Muscle layer of colon (tissue), 2 donors: ENCODE data around the gene TCIRG1.
"Not testable (repeated sequence)": the region's sequence is repeated elsewhere in the genome, so short reads cannot be mapped to it uniquely, and the experiment has no call there.

ENCODE experiments used
- H3K27ac ChIP-seq: one replicate; pipeline ENCODE4 v1.7.0; 2013; ENCODE audit warnings: low read depth, mild to moderate bottlenecking, low read length, moderate library complexity
- H3K27me3 ChIP-seq, 2 donors: one replicate each; pipeline ENCODE4 v1.7.0; 2013; ENCODE audit warnings: low read length in 2 of 2, mild to moderate bottlenecking in 2 of 2; ENCODE audit not compliant: insufficient read depth in 2 of 2, control insufficient read depth in 1 of 2
- H3K36me3 ChIP-seq: one replicate; pipeline ENCODE4 v1.7.0; 2013; ENCODE audit warnings: mild to moderate bottlenecking, low read length; ENCODE audit not compliant: insufficient read depth
- H3K4me1 ChIP-seq: one replicate; pipeline ENCODE4 v1.7.0; 2013; ENCODE audit warnings: mild to moderate bottlenecking, low read length; ENCODE audit not compliant: insufficient read depth
- H3K4me3 ChIP-seq, 2 donors: one replicate each; pipeline ENCODE4 v1.7.0; 2013; ENCODE audit warnings: low read length in 2 of 2, low read depth in 1 of 2, mild to moderate bottlenecking in 1 of 2, moderate library complexity in 1 of 2
- H3K9ac ChIP-seq: one replicate; pipeline ENCODE4 v1.7.0; 2013; ENCODE audit warnings: low read length
- H3K9me3 ChIP-seq: one replicate; pipeline ENCODE4 v1.7.0; 2013; ENCODE audit warnings: mild to moderate bottlenecking, low read length
- donor health status: abdominal sarcoma.
- donor health status: Adenocarcinoma of cecum.

TCIRG1 gene

GRCh38 chr11:68092946-68093345, 54.1 kb downstream of the TCIRG1 start:
- not testable (repeated sequence) for H3K27me3 ChIP-seq, H3K4me3 ChIP-seq, H3K27ac ChIP-seq, H3K36me3 ChIP-seq, H3K9me3 ChIP-seq, H3K4me1 ChIP-seq, H3K9ac ChIP-seq

GRCh38 chr11:68093565-68093964, 54.7 kb downstream of the TCIRG1 start:
- Histone ChIP-seq H3K9ac (no peak overlapping the region), H3K4me3 (no peak overlapping the region), H3K4me1 (no peaks in the 10 kb centered on the region), H3K36me3 (no peaks in the 10 kb centered on the region), H3K27ac (no peak overlapping the region), H3K27me3 (no peaks in the 10 kb centered on the region), H3K9me3 (no peaks in the 10 kb centered on the region)

DNA sequence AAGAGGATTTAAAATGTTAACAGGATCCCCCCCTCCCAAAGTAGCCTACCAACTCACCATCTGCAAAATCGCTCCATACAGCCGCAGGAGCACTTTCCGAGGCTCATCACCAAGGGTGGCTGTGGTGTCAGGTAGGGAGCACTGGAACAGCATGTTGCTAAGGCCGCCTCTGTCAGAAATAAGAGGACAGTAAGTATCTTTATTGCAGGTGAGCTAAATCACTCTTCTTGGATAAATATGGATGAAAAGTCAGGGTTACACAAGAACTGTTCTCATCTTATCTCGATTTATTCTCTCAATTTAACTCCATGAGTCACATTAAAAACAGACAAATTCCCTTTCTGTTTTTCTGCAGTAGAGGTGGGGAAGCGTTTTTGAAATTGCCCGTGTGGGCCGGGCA, 58.1 kb downstream of the TCIRG1 start:
- Histone ChIP-seq H3K36me3 (no peaks in the 10 kb centered on the region), H3K27me3 (no peaks in the 10 kb centered on the region), H3K9ac (no peak overlapping the region), H3K9me3 (no peaks in the 10 kb centered on the region), H3K27ac (no peak overlapping the region), H3K4me3 (no peak overlapping the region), H3K4me1 (no peaks in the 10 kb centered on the region)

DNA sequence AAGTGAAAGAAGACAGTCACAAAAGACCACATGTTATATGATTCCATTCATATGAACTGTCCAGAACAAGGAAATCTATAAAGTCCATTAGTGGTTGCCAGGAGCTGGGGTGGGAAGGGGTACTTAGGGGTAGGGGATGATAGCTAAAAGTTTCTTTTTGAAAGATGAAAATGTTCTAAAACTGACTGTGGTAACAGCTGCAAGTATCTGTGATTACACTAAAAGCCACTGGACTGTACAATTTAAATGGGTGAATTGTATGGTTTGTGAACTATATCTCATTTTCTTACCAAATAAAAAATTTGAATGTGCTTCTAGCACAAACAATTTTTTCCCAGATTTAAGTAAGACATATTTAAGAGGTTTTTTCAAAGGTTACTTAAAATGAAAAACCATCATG, 60.2 kb downstream of the TCIRG1 start:
- H3K4me3 ChIP-seq = no peak overlapping the region

DNA sequence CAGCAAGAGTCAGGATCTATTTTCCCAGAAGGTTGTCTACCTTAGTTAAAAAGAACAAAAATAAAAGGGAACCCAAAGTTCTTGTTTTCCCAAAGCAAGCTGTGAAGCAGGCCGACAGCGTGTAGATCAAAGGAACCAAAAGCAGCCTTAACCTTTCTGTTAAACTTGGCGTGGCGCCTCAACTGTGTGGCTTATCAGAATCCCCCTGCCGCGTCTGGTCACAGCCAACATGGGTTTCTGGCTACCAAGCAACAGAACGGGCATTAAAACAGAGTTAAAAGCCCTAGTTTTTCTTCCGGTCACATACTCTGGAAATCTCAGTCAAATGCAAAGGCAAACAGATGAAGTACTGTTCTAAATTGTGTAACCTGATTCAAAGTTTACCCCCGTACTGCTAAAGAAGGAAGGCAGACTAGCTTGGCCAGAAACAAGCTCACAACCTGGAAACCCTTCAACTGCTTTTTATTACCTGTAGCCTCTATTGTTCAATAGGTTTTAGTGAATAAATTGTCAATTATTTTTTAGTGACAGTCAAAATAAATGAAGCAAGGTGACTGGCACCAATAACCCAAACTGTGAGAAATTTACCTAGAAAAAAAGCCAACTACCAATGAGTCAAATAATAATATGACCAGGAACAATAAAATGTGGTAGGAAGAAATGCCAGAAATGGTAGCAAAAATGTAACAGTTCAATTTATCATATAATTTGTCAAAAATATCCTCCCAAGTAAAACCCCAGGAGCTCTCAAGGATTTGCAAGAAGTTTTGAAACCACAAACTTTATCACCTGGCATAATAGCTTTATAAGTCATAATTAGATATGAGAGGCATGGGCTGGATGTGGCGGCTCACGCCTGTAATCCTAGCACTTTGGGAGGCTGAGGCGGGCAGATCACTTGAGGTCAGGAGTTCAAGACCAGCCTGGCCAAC, 60.9 kb downstream of the TCIRG1 start:
- no peak overlapping the region for H3K4me3 ChIP-seq
- H3K4me1 ChIP-seq = no peaks in the 10 kb centered on the region
- H3K9ac ChIP-seq = no peak overlapping the region
- no peak overlapping the region for H3K27ac ChIP-seq
- no peaks in the 10 kb centered on the region for H3K27me3 ChIP-seq
- H3K36me3 ChIP-seq = no peaks in the 10 kb centered on the region
- H3K9me3 ChIP-seq = no peaks in the 10 kb centered on the region

More for the DNA sequence above, 60.2 kb downstream of the TCIRG1 start:
- H3K36me3 ChIP-seq = no peaks in the 10 kb centered on the region
- H3K9me3 ChIP-seq = no peaks in the 10 kb centered on the region
- no peak overlapping the region for H3K27ac ChIP-seq
- no peaks in the 10 kb centered on the region for H3K27me3 ChIP-seq
- no peaks in the 10 kb centered on the region for H3K4me1 ChIP-seq
- H3K9ac ChIP-seq = no peak overlapping the region
